OCI-LY7 (cell line): ENCODE measurements around the gene ZNF37A.

Experiments
- CTCF ChIP-seq: fragments of 200-600 bp; sonication (generic); conservative IDR thresholded peaks from 2 replicates; pipeline ENCODE4 v1.5.1; 2014; ENCODE audit warnings: mild to moderate bottlenecking, antibody characterized with exemption, low read length, moderate library complexity, mixed read lengths
- EZH2phosphoT487 ChIP-seq: fragments of 200-600 bp; sonication (generic); IDR thresholded peaks from 2 replicates; pipeline ENCODE4 v1.6.1; 2018; ENCODE audit warnings: low read depth, borderline replicate concordance, mild to moderate bottlenecking, mixed run types, antibody characterized with exemption, low read length, moderate library complexity, mixed read lengths

GRCh38 chr10:38163617-38164016 is 69.5 kb downstream of the ZNF37A start:
- no peak for TF ChIP-seq CTCF
- TF ChIP-seq EZH2phosphoT487: no peak
